PFSK-1 (cell line): ENCODE measurements around the gene ZBTB48.

ENCODE experiments used
- FOXP2 ChIP-seq: optimal IDR thresholded peaks from 2 replicates; pipeline ENCODE3; 2011; ENCODE audit warnings: borderline replicate concordance, control low read depth, inconsistent platforms; ENCODE audit not compliant: insufficient read depth; ENCODE audit errors: extremely low read length, extremely low read depth
- POLR2AphosphoS5 ChIP-seq: IDR thresholded peaks from 2 replicates; pipeline ENCODE4 v1.6.1; 2012; ENCODE audit warnings: low read depth, mild to moderate bottlenecking, control low read depth, low read length, moderate library complexity
- SIN3A ChIP-seq: IDR thresholded peaks from 2 replicates; pipeline ENCODE4 v1.6.1; 2012; ENCODE audit warnings: mild to moderate bottlenecking, low read length, moderate library complexity, borderline replicate concordance; ENCODE audit not compliant: insufficient read depth
- TAF1 ChIP-seq: IDR thresholded peaks from 2 replicates; pipeline ENCODE4 v1.6.1; 2012; ENCODE audit warnings: low read length, control low read depth, borderline replicate concordance; ENCODE audit not compliant: insufficient read depth
- TF ChIP-seq, protein P1 (sequence below), 2 experiments: IDR thresholded peaks; 2 replicates each; pipeline versions ENCODE4 v1.6.1 to v1.8.0; 2011 to 2012; ENCODE audit warnings: low read depth in 2 of 2, low read length in 2 of 2, control low read depth in 1 of 2, inconsistent platforms in 1 of 2, mild to moderate bottlenecking in 1 of 2, moderate library complexity in 1 of 2; ENCODE audit not compliant: insufficient read depth in 1 of 2

The ZBTB48 gene

DNA sequence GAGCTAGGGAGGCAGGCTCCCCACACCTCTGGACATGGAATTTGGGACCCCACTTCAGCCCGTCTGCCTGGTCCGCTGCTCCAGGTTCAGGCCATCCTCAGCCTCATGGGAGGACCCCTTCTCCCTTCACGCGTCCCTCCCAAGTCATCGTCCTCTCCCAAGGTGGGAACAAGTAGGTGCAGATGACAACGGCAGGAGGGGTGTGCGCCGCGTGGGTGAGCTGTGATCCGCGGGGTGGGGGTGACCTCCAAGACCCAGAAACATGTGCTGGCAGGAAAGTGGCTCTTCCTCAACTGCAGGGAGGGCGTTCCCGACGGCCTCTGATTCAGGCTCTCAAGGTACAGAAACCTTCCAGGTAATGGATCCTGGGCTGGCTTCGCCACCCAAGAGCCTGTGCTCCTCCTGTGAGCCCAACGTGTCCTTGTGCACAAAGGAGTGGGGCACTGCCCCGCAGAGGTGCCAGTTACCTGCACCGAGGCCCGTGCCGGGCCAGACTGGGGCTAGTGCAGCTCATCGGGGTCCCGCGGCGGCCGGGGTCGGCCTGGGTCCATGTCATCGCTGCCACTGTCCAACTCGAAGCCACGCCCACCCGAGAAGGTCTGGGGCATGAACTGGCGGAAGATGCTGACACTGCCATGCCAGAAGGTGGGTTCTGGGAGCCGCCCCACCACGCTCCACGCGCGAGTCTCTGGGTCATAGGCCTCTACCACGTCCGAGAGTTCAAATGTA, 13.2 kb downstream of the ZBTB48 start:
- TF ChIP-seq, protein P1, sequence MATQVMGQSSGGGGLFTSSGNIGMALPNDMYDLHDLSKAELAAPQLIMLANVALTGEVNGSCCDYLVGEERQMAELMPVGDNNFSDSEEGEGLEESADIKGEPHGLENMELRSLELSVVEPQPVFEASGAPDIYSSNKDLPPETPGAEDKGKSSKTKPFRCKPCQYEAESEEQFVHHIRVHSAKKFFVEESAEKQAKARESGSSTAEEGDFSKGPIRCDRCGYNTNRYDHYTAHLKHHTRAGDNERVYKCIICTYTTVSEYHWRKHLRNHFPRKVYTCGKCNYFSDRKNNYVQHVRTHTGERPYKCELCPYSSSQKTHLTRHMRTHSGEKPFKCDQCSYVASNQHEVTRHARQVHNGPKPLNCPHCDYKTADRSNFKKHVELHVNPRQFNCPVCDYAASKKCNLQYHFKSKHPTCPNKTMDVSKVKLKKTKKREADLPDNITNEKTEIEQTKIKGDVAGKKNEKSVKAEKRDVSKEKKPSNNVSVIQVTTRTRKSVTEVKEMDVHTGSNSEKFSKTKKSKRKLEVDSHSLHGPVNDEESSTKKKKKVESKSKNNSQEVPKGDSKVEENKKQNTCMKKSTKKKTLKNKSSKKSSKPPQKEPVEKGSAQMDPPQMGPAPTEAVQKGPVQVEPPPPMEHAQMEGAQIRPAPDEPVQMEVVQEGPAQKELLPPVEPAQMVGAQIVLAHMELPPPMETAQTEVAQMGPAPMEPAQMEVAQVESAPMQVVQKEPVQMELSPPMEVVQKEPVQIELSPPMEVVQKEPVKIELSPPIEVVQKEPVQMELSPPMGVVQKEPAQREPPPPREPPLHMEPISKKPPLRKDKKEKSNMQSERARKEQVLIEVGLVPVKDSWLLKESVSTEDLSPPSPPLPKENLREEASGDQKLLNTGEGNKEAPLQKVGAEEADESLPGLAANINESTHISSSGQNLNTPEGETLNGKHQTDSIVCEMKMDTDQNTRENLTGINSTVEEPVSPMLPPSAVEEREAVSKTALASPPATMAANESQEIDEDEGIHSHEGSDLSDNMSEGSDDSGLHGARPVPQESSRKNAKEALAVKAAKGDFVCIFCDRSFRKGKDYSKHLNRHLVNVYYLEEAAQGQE (IDR thresholded peaks at IDR 0.05; ENCODE audit: insufficient read depth in 1 of 2, low read depth in 2 of 2, low read length in 2 of 2) = no peak
- no peak for TF ChIP-seq SIN3A

- no peak for TF ChIP-seq SIN3A
- TF ChIP-seq, protein P1 (IDR thresholded peaks at IDR 0.05; ENCODE audit: insufficient read depth in 1 of 2, low read depth in 2 of 2, low read length in 2 of 2) = no peak
- no peak for TF ChIP-seq FOXP2
Observed at GRCh38 chr1:6593810-6594209, 14.0 kb downstream of the ZBTB48 start.

GRCh38 chr1:6594977-6595740, 15.4 kb downstream of the ZBTB48 start:
- TF ChIP-seq POLR2AphosphoS5 (no peak), FOXP2 (no peak), SIN3A (no peak), TAF1 (no peak)
- TF ChIP-seq, protein P1 (IDR thresholded peaks at IDR 0.05; ENCODE audit: insufficient read depth in 1 of 2, low read depth in 2 of 2, low read length in 2 of 2) = no peak

- TF ChIP-seq POLR2AphosphoS5 (no peak), SIN3A (no peak), TAF1 (no peak), FOXP2 (no peak)
- TF ChIP-seq, protein P1 (IDR thresholded peaks at IDR 0.05; ENCODE audit: insufficient read depth in 1 of 2, low read depth in 2 of 2, low read length in 2 of 2) = no peak
Observed at GRCh38 chr1:6596351-6596750, 16.6 kb downstream of the ZBTB48 start.
